Epithelial cell of esophagus (primary cell): Measurements from ENCODE around the gene PTGDS.

Experiments
- DNase-seq: peaks from one replicate; pipeline ENCODE4 v3.0.0; 2010; ENCODE audit warnings: low read depth
- H3K4me3 ChIP-seq: 2 replicates; pipeline ENCODE4 v1.5.1; 2011; ENCODE audit warnings: mild to moderate bottlenecking, low read length, control low read depth
- CTCF ChIP-seq: IDR thresholded peaks from 2 replicates; pipeline ENCODE4 v1.5.1; 2011; ENCODE audit warnings: low read depth, mild to moderate bottlenecking, low read length, control low read depth, inconsistent platforms; ENCODE audit not compliant: insufficient read depth; ENCODE audit errors: missing control alignments

The PTGDS gene

GRCh38 chr9:137007108-137007815, 30.0 kb downstream of the PTGDS start:
- TF ChIP-seq CTCF: no peak
- no peak overlapping the region for H3K4me3 ChIP-seq
- DNase-seq: no peak

GRCh38 chr9:137007816-137008270, 30.5 kb downstream of the PTGDS start:
- H3K4me3 ChIP-seq: no peak overlapping the region
- no peak for DNase-seq
- TF ChIP-seq CTCF: no peak

DNA sequence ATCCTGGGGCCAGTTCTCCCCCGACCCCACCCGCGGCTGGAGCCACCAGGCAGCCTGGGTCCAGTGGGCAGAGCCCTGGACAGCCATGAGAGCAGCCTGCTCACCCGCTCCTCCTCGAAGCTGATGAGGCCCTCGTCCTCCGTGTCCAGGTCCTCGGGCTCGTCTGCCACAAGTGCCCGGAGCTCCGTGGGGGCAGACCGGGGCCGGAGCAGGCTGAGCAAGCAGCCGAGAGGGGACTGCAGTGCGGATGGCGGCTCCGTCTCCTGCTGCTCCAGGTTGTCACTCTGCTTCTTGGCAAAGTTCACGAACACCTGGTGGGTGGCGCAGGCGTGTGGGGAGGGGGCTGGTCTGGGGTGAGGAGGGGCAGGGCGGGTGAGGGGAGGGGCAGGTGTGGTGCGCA, 31.0 kb downstream of the PTGDS start:
- H3K4me3 ChIP-seq: no peak overlapping the region
- TF ChIP-seq CTCF: no peak
- no peak for DNase-seq

- no peak for TF ChIP-seq CTCF
- DNase-seq: no peak
- H3K4me3 ChIP-seq: no peak overlapping the region
Measured at GRCh38 chr9:137009217-137009616, 31.9 kb downstream of the PTGDS start.

DNA sequence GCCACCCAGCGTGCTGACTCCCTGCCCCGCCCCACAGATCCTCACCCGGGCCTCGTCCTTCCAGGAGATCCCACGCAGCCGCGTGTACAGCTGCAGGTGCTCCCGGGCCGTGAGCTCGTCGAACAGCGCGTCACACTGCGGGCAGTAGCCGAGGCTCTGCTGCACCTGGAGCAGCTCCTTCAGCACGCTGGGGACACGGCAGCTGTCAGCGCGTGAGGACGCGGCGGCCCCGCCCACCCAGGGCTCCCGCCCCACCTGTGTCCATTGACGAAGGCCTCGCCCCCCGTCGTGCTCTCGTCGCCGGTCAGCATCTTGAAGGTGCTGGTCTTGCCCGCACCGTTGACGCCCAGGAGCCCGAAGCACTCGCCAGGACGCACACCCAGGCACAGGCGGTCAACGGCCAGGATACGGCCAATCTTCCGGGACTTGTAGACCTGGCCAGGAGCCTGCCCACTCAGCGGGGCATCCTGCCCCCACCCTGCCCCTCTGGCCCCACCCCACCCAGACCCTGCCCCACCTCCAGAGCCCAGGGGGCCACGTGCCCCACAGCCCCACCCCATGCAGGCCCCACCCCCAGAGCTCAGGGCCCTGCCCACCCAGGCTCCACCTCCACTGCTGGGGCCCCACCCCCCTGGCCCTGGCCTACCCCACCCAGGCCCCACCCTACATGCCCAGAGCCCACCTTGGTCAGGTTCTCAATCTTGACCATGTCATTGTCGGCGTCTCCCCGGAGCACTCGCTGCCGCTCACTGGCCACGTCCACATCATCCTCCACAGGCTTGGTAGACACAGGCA, 32.8 kb downstream of the PTGDS start:
- TF ChIP-seq CTCF: no peak
- DNase-seq: no peak
- H3K4me3 ChIP-seq: no peak overlapping the region

- TF ChIP-seq CTCF: no peak
- DNase-seq: no peak
- no peak overlapping the region for H3K4me3 ChIP-seq
Measured at GRCh38 chr9:137011156-137011555, 33.9 kb downstream of the PTGDS start.
